ENCODE results near the gene GPR161. TPM values are rescaled to one million over a fixed set of nuclear protein-coding genes. Genes with fewer than 3 reads are reported as not detected.

GPR161 gene
- total RNA-seq, 1 experiment from 2014 or later = 1.2 TPM

- Histone ChIP-seq H3K27me3 (ENCODE audit: low read length) (no peaks in the 10 kb centered on the region), H3K9me3 (ENCODE audit: low read length) (no peaks in the 10 kb centered on the region), H3K4me2 (ENCODE audit: low read depth, low read length, poor library complexity, severe bottlenecking) (no peak overlapping the region), H3K79me2 (ENCODE audit: low read length) (no peaks in the 10 kb centered on the region), H3K9ac (ENCODE audit: low read length) (no peak overlapping the region), H4K20me1 (ENCODE audit: insufficient read depth, low read depth, low read length) (no peaks in the 10 kb centered on the region), H3K9me2 (replicated peaks; ENCODE audit: insufficient read depth, low read length) (no peaks in the 10 kb centered on the region), H3K27ac (ENCODE audit: low read length) (no peak overlapping the region), H3K4me3 (ENCODE audit: low read length) (no peak overlapping the region), H3K36me3 (ENCODE audit: insufficient read depth, low read length) (no peaks in the 10 kb centered on the region), H3K4me1 (ENCODE audit: low read length) (no peaks in the 10 kb centered on the region), H2AFZ (ENCODE audit: low read length) (no peak overlapping the region)
- no peak for DNase-seq
These were observed 49.0 kb downstream of the GPR161 start for GRCh38 chr1:168087696-168088095.

GRCh38 chr1:168086438-168086837, 50.3 kb downstream of the GPR161 start:
- Histone ChIP-seq H3K9me2 (replicated peaks; ENCODE audit: insufficient read depth, low read length) (no peaks in the 10 kb centered on the region), H3K4me3 (ENCODE audit: low read length) (no peak overlapping the region), H3K27me3 (ENCODE audit: low read length) (no peaks in the 10 kb centered on the region), H3K27ac (ENCODE audit: low read length) (no peak overlapping the region), H3K4me2 (ENCODE audit: low read depth, low read length, poor library complexity, severe bottlenecking) (no peak overlapping the region), H2AFZ (ENCODE audit: low read length) (no peak overlapping the region), H4K20me1 (ENCODE audit: insufficient read depth, low read depth, low read length) (no peaks in the 10 kb centered on the region), H3K4me1 (ENCODE audit: low read length) (no peaks in the 10 kb centered on the region), H3K79me2 (ENCODE audit: low read length) (no peaks in the 10 kb centered on the region), H3K36me3 (ENCODE audit: insufficient read depth, low read length) (no peaks in the 10 kb centered on the region), H3K9me3 (ENCODE audit: low read length) (no peaks in the 10 kb centered on the region), H3K9ac (ENCODE audit: low read length) (no peak overlapping the region)
- peak; percentile 44 for DNase-seq

GRCh38 chr1:168085401-168085872, 51.3 kb downstream of the GPR161 start:
- no peak for DNase-seq

GRCh38 chr1:168084396-168085231, 52.1 kb downstream of the GPR161 start:
- no peak overlapping the region for H3K4me2 ChIP-seq (ENCODE audit: low read depth, low read length, poor library complexity, severe bottlenecking)

More at GRCh38 chr1:168085401-168085872, 51.3 kb downstream of the GPR161 start:
- H3K36me3 ChIP-seq (ENCODE audit: insufficient read depth, low read length) = no peaks in the 10 kb centered on the region
- no peak overlapping the region for H3K4me3 ChIP-seq (ENCODE audit: low read length)
- no peaks in the 10 kb centered on the region for H3K4me1 ChIP-seq (ENCODE audit: low read length)
- H3K79me2 ChIP-seq (ENCODE audit: low read length) = no peaks in the 10 kb centered on the region
- no peaks in the 10 kb centered on the region for H4K20me1 ChIP-seq (ENCODE audit: insufficient read depth, low read depth, low read length)
- H3K27ac ChIP-seq (ENCODE audit: low read length) = no peak overlapping the region
- no peaks in the 10 kb centered on the region for H3K9me3 ChIP-seq (ENCODE audit: low read length)
- no peak overlapping the region for H3K9ac ChIP-seq (ENCODE audit: low read length)
- no peak overlapping the region for H3K4me2 ChIP-seq (ENCODE audit: low read depth, low read length, poor library complexity, severe bottlenecking)
- no peaks in the 10 kb centered on the region for H3K9me2 ChIP-seq (replicated peaks; ENCODE audit: insufficient read depth, low read length)
- H3K27me3 ChIP-seq (ENCODE audit: low read length) = no peaks in the 10 kb centered on the region
- no peak overlapping the region for H2AFZ ChIP-seq (ENCODE audit: low read length)

GRCh38 chr1:168083456-168084325, 53.0 kb downstream of the GPR161 start:
- no peaks in the 10 kb centered on the region for H3K27me3 ChIP-seq (ENCODE audit: low read length)
- no peaks in the 10 kb centered on the region for H3K36me3 ChIP-seq (ENCODE audit: insufficient read depth, low read length)
- H3K4me3 ChIP-seq (ENCODE audit: low read length) = no peak overlapping the region
- no peaks in the 10 kb centered on the region for H3K9me3 ChIP-seq (ENCODE audit: low read length)
- no peak overlapping the region for H3K4me2 ChIP-seq (ENCODE audit: low read depth, low read length, poor library complexity, severe bottlenecking)
- no peaks in the 10 kb centered on the region for H3K4me1 ChIP-seq (ENCODE audit: low read length)
- no peak for DNase-seq
- H3K27ac ChIP-seq (ENCODE audit: low read length) = no peak overlapping the region
- no peaks in the 10 kb centered on the region for H3K9me2 ChIP-seq (replicated peaks; ENCODE audit: insufficient read depth, low read length)
- H3K79me2 ChIP-seq (ENCODE audit: low read length) = no peaks in the 10 kb centered on the region
- H2AFZ ChIP-seq (ENCODE audit: low read length) = no peak overlapping the region
- H4K20me1 ChIP-seq (ENCODE audit: insufficient read depth, low read depth, low read length) = no peaks in the 10 kb centered on the region
- H3K9ac ChIP-seq (ENCODE audit: low read length) = no peak overlapping the region

More at GRCh38 chr1:168084396-168085231, 52.1 kb downstream of the GPR161 start:
- no peak overlapping the region for H2AFZ ChIP-seq (ENCODE audit: low read length)
- no peaks in the 10 kb centered on the region for H4K20me1 ChIP-seq (ENCODE audit: insufficient read depth, low read depth, low read length)
- no peaks in the 10 kb centered on the region for H3K4me1 ChIP-seq (ENCODE audit: low read length)
- DNase-seq = peak; percentile 87
- H3K79me2 ChIP-seq (ENCODE audit: low read length) = no peaks in the 10 kb centered on the region
- H3K27ac ChIP-seq (ENCODE audit: low read length) = no peak overlapping the region
- no peaks in the 10 kb centered on the region for H3K9me3 ChIP-seq (ENCODE audit: low read length)
- H3K4me3 ChIP-seq (ENCODE audit: low read length) = no peak overlapping the region
- H3K36me3 ChIP-seq (ENCODE audit: insufficient read depth, low read length) = no peaks in the 10 kb centered on the region
- no peaks in the 10 kb centered on the region for H3K27me3 ChIP-seq (ENCODE audit: low read length)
- no peak overlapping the region for H3K9ac ChIP-seq (ENCODE audit: low read length)
- no peaks in the 10 kb centered on the region for H3K9me2 ChIP-seq (replicated peaks; ENCODE audit: insufficient read depth, low read length)

- peak; percentile 90 for DNase-seq
- Histone ChIP-seq H3K9ac (ENCODE audit: low read length) (no peak overlapping the region), H3K79me2 (ENCODE audit: low read length) (no peaks in the 10 kb centered on the region), H3K9me3 (ENCODE audit: low read length) (no peaks in the 10 kb centered on the region), H3K36me3 (ENCODE audit: insufficient read depth, low read length) (peaks cover 4% of the 10 kb centered on the region; the same call in 1 of the 2 replicates), H3K27ac (ENCODE audit: low read length) (no peak overlapping the region), H3K27me3 (ENCODE audit: low read length) (no peaks in the 10 kb centered on the region), H3K4me1 (ENCODE audit: low read length) (no peaks in the 10 kb centered on the region), H2AFZ (ENCODE audit: low read length) (no peak overlapping the region), H4K20me1 (ENCODE audit: insufficient read depth, low read depth, low read length) (no peaks in the 10 kb centered on the region), H3K9me2 (replicated peaks; ENCODE audit: insufficient read depth, low read length) (no peaks in the 10 kb centered on the region), H3K4me3 (ENCODE audit: low read length) (no peak overlapping the region), H3K4me2 (ENCODE audit: low read depth, low read length, poor library complexity, severe bottlenecking) (no peak overlapping the region)
These were observed 54.5 kb downstream of the GPR161 start for GRCh38 chr1:168082008-168082876.

GRCh38 chr1:168081373-168082007, 55.2 kb downstream of the GPR161 start:
- H3K4me2 ChIP-seq (ENCODE audit: low read depth, low read length, poor library complexity, severe bottlenecking) = no peak overlapping the region
- H3K9ac ChIP-seq (ENCODE audit: low read length) = no peak overlapping the region
- H3K27me3 ChIP-seq (ENCODE audit: low read length) = no peaks in the 10 kb centered on the region
- no peak overlapping the region for H2AFZ ChIP-seq (ENCODE audit: low read length)
- no peak for DNase-seq
- no peaks in the 10 kb centered on the region for H3K9me3 ChIP-seq (ENCODE audit: low read length)
- no peaks in the 10 kb centered on the region for H3K9me2 ChIP-seq (replicated peaks; ENCODE audit: insufficient read depth, low read length)
- no peak overlapping the region for H3K27ac ChIP-seq (ENCODE audit: low read length)
- H3K4me3 ChIP-seq (ENCODE audit: low read length) = no peak overlapping the region
- H4K20me1 ChIP-seq (ENCODE audit: insufficient read depth, low read depth, low read length) = no peaks in the 10 kb centered on the region
- H3K36me3 ChIP-seq (ENCODE audit: insufficient read depth, low read length) = peaks cover 4% of the 10 kb centered on the region; the same call in 1 of the 2 replicates
- H3K79me2 ChIP-seq (ENCODE audit: low read length) = no peaks in the 10 kb centered on the region
- H3K4me1 ChIP-seq (ENCODE audit: low read length) = no peaks in the 10 kb centered on the region

Data from Karpas-422 (cell line).